Suppressor macrophage treated with lipopolysaccharide for 1 hour (primary cell): ENCODE measurements around the gene POLK.
"Not testable (repeated sequence)": the region's sequence is repeated elsewhere in the genome, so short reads cannot be mapped to it uniquely, and the experiment has no call there.

Experiments used
- DNase-seq, 3 donors: peaks; one replicate each; pipeline ENCODE4 v3.0.0-alpha.2; 2020 to 2022

POLK gene

GRCh38 chr5:75552764-75553163 is 41.1 kb downstream of the POLK start:
- no peak for DNase-seq

- DNase-seq = no peak
Measured at GRCh38 chr5:75553358-75553757, 41.7 kb downstream of the POLK start.

- no peak for DNase-seq
Measured at GRCh38 chr5:75558221-75558620, 46.5 kb downstream of the POLK start.

GRCh38 chr5:75558981-75559632 is 47.4 kb downstream of the POLK start:
- DNase-seq = peak; percentile 52 to 89 (median 82)

GRCh38 chr5:75560655-75561054 is 49.0 kb downstream of the POLK start:
- DNase-seq = not testable (repeated sequence)

GRCh38 chr5:75565991-75566709 is 54.5 kb downstream of the POLK start:
- peak; percentile 71 to 78 (median 71) for DNase-seq

- peak; percentile 82 to 95 (median 95) for DNase-seq
Measured at GRCh38 chr5:75566710-75567309, 55.1 kb downstream of the POLK start.

- peak; percentile 73 to 85 (median 81) for DNase-seq
Measured at GRCh38 chr5:75567710-75568109, 56.0 kb downstream of the POLK start.

GRCh38 chr5:75568202-75568601 is 56.5 kb downstream of the POLK start:
- peak; percentile 39 to 61 (median 55) for DNase-seq

- DNase-seq = no peak
Measured at GRCh38 chr5:75571547-75571946, 59.9 kb downstream of the POLK start.

- DNase-seq = no peak
Measured at GRCh38 chr5:75574791-75575190, 63.1 kb downstream of the POLK start.

GRCh38 chr5:75578280-75578679 is 66.6 kb downstream of the POLK start:
- not testable (repeated sequence) for DNase-seq

- DNase-seq = no peak
Measured at GRCh38 chr5:75584641-75585040, 73.0 kb downstream of the POLK start.

GRCh38 chr5:75588666-75589065 is 77.0 kb downstream of the POLK start:
- no peak for DNase-seq

- DNase-seq = no peak
Measured at GRCh38 chr5:75600535-75600934, 88.8 kb downstream of the POLK start.

- no peak for DNase-seq
Measured at GRCh38 chr5:75601567-75601966, 89.9 kb downstream of the POLK start.

- no peak for DNase-seq
Measured at GRCh38 chr5:75601996-75602395, 90.3 kb downstream of the POLK start.

- no peak for DNase-seq
Measured at GRCh38 chr5:75603371-75603770, 91.7 kb downstream of the POLK start.

GRCh38 chr5:75603821-75604220 is 92.1 kb downstream of the POLK start:
- DNase-seq = no peak

- DNase-seq = not testable (repeated sequence)
Measured at GRCh38 chr5:75607341-75607740, 95.7 kb downstream of the POLK start.

GRCh38 chr5:75608870-75609269 is 97.2 kb downstream of the POLK start:
- no peak for DNase-seq

GRCh38 chr5:75610201-75610600 is 98.5 kb downstream of the POLK start:
- DNase-seq = no peak

- not testable (repeated sequence) for DNase-seq
Measured at GRCh38 chr5:75610859-75611310, 99.2 kb downstream of the POLK start.
